GM18498 (cell line): ENCODE measurements around the gene TBC1D16.

ENCODE experiments used
- ATAC-seq: cut with Tn5 transposase; IDR thresholded peaks from one replicate; pipeline ENCODE4 v1.9.1; 2021; ENCODE audit warnings: mild to moderate bottlenecking, moderate library complexity; ENCODE audit not compliant: unreplicated experiment

Gene TBC1D16

GRCh38 chr17:79942591-79943346 lies 92.9 kb downstream of the TBC1D16 start:
- ATAC-seq = no peak

DNA sequence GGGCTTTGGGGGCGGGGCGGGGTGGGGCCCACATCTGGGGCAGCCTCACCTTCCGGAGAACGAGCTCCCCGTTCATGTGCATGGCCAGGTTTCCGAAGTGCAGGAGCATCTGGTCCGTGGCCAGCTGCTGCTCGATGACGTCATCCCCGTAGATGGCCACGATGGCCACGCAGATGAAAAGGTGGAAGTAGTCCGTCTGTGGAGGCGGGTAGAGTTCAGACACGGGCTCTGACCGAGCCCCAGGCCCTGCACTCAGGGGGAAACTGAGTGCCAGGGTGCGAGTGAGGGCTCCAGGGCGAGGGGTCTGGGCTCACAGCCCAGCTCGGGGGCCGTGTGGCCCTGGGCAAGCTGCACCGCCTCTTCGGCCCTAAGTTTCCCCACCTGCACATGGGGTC lies 93.7 kb downstream of the TBC1D16 start:
- no peak for ATAC-seq

- ATAC-seq = no peak
Measured at GRCh38 chr17:79941088-79942010, 94.3 kb downstream of the TBC1D16 start.

DNA sequence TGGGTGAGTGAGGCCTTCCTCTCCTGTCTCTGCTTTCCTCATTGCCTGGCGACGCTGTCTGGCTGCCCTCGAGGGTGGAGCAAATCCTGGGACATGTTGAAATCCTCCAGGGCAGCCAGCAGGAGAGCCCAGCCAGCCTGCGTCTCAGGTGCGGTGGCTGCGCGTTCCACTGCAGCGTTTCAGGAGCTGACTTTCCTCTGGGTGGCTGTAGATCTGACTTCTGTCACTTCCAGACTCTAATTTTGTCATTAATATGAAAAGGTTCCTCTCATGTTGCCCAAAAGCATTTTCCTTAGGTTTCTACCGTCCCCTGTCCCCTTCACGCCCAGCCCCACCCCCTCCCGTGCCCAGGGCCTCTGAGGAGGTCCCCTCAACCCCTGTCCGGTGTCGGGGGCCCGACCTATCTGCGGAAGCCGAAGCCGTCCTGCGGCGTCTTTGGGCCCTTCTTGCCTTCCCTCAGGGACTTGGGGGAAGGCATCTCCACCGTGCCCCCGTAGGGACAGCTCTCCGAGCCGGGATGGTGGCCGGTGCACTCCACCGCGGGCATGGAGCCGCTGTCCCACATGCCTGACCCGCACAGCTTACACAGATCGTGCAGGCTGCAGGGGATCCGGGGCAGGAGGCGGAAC lies 95.1 kb downstream of the TBC1D16 start:
- no peak for ATAC-seq

- ATAC-seq = no peak
Measured at GRCh38 chr17:79939755-79940458, 95.8 kb downstream of the TBC1D16 start.

DNA sequence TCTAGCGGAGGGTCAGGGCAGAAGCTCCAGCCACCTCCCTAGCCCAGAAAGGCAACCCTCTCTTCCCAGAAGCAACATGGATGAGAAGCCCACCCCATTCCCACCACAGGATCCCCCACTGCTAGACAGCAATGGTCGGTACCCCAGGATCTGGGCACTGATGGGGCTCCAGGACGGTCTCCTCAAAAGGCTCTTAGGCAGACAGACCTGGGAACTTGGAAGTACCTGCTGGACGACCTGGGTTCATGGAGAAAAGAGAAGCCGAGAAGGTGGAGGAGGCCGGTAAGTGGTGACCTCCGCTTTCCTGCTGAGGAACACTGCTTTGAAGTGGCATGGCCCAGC lies 96.6 kb downstream of the TBC1D16 start:
- no peak for ATAC-seq

DNA sequence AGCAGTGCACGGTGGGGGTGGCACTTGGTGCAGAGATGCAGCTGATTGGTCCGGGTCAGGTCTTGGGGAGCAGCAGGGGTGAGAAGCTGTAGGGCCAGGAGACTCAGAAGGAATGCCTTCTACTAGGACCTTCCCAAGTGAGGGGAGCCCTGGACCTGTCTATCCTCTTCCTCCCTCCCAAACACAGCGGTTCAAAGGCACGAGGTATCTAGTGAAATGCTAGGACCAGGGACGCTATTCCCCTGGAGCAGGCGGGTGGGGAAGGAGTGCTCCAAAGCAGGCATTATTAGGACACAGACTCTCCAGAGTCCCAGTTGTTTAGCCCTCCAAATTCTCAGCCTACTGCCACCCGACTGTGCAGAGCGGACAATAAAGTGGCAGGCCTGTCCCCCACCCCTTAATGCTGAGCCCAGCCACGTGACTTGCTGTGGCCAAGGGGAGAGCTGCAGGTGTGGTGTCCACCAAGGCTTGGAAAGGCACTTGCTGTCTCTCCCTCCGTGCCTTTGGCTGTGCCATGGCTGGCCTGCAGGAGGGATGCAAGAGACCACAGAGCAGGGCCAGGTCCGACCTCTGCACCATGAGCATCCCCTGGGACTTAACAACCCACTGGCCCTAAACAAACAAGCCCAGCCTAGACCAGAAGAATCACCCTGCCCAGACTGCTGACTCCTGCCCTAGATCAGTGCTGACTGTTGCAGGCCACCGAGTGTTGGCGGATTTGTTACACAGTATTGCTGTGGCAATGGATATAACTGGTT lies 97.2 kb downstream of the TBC1D16 start:
- ATAC-seq = no peak

GRCh38 chr17:79937391-79938335 lies 98.0 kb downstream of the TBC1D16 start:
- ATAC-seq = no peak

DNA sequence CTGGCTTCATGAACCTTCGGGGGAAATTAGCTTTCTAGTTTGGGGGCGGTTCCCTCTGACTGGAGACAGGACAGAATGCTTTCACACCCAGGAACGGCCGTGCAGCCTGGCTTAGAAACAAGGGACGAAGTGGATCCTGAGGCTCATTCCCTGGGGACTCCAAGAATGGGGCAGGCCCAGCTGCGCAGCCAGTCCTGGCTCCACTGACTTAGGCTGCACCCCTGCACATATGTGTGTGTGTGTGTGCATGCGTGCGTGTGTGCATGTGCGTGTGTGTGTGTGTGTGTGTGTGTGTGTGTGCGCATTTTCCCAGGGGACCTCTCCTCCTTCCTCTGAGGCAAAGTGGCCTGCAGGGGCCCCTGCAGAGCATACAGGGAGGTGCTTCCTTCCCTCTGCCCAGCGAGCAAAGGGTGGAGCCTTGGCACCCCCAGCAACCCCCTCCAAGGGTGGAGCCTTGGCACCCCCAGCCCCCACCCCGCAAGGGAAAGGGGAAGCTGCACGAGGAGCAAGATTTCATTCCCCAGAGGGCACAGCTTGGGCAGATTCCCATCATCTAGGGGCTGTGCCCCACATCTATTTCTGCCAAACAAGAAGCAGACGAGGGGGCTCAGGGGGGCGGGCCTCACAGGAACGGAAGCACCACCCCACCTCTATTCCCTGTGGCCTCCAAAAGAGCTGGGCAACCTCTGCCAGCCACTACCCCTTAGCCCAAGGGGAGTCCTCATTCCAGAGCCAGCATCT lies 98.9 kb downstream of the TBC1D16 start:
- ATAC-seq = no peak

DNA sequence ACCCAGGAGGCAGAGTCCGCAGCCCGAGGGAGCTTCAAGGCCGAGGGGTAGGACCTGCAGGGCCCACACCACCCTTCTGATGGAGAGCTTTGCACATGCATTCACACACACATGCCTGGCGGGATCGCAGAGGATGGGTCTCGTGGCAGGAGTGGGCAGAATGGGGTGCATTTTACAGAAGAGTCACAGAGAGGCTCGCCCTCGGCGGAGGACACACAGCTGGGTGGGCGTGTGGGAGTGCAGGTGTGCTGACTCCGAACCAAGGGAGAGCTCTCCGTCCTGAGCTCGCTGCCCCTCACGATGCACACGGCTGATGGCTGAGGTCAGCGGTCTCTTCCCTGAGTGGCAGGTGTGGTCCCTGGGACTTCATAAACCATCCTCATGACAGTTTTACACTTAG lies 99.6 kb downstream of the TBC1D16 start:
- no peak for ATAC-seq

DNA sequence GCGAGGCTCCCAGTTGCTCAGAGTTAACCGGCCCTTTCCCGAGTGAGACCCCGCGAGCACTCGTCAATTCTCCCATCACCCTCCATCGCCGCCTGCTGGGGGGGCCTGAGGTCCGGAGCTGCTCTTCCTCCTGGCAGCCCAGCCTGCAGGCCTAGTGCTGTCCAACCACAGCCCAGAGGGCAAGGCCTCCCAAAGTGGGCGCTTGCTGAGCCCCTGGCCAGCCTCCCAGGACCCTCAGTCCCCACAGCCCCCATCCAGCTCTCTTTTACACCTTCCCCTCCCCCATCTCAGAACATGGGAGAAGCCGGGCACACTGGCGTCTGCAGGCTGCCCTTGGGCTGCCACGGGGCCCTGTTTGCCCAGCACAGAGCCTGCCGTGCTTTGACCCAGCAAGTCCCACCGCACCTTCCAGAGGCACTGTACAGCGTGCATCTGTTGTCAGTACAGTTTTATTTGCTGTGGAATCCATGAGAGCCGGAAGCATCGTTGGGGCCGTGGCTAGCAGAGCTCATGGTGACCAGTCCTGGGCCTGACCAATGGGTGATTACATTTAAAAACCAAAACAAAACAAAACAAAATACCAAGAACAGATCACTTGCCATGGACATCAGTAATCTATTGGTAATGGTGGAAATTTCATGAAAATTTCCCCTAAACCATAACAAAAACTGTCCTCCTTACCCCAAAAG lies 100.3 kb downstream of the TBC1D16 start:
- ATAC-seq = no peak

DNA sequence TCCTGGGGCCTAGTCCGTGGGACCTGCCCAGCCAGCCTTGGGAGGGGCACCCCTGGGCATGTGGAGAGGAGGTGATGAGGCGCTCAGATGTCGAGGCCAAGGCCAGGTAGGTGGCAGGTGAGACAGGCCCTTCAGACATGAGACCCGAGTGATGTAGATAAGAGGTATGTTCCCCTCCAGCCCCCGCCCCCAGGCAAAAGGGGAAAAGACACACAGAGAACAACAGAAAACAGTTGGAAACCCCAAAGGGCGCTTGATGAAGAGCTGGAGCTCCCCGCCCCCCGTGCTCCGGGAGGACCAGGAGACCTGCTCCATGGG lies 101.1 kb downstream of the TBC1D16 start:
- no peak for ATAC-seq

DNA sequence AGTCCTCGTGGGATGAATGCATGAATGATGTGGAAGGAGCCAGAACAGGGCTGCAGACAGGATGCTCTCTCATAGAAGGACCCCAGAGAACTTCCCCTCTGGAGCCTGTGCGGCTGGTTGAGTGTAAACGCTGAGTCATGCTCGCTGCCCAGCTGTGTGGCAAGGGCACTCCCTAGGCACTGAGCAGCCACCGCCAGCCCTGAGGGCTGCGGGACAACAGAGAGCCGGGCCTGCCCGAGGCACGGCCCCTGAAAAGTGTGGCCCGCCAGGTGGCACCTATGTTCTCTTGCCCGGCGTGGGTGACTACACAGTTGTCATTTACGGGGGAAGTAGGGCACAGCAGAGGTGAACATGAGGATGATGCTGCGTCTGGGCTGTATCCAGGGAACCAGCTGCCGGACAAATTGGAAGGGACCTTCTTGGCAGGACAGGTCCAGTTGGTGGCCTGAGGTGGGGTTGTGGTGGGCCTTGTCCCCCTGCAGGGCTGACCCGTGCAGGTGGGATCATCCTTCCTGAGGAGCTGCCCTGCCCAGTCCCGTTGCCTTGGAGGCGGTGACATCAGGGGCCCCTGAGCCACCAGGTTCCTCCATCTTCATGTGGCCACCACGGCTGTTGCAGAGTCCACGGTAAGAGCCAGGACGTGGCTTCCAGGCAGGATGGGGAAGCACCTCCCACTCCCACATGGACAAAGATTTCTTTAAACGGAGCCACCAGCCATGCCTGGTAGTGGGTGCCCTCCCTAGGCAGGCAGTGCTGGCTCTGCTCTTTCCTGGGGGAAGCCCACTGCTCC lies 101.6 kb downstream of the TBC1D16 start:
- no peak for ATAC-seq

- no peak for ATAC-seq
Measured at GRCh38 chr17:79932451-79933306, 103.0 kb downstream of the TBC1D16 start.

DNA sequence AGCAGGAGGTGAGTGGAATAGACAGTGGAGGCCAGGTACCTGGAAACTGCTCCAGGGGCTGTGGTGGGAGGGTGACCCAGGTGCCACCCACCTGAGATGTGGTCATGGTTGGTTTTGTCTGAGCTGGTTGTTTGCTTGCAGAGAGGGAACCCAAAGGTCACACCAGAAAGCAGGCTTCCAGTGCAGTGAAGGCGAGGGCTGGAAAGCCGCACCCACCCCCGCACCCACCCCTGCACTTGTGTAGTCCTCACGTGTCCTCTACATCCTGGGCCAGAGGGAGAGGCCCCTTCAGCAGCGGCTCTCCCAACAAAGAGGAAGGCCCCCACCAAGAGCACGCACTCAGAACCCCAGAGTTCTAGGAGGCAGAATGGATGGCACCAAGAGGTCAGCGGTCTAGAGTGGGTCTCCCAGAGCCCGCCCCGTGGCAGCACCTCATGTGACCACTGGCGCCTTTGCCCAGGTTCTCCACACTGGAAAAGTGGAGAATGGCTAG lies 103.8 kb downstream of the TBC1D16 start:
- no peak for ATAC-seq
